HG03558 (cell line): ENCODE data around the gene CAPN13.
"Not testable (repeated sequence)": the region's sequence is repeated elsewhere in the genome, so short reads cannot be mapped to it uniquely, and the experiment has no call there.

ENCODE experiments used
- ATAC-seq: cut with Tn5 transposase; IDR thresholded peaks from one replicate; pipeline ENCODE4 v1.9.1; 2021; ENCODE audit warnings: moderate number of reproducible peaks; ENCODE audit not compliant: unreplicated experiment; ENCODE audit errors: extremely low read depth

The CAPN13 gene

GRCh38 chr2:30707304-30707903, 99.8 kb downstream of the CAPN13 start:
- ATAC-seq: no peak

GRCh38 chr2:30706534-30707303, 100.5 kb downstream of the CAPN13 start:
- ATAC-seq: no peak

- no peak for ATAC-seq
Observed at GRCh38 chr2:30705711-30706533, 101.3 kb downstream of the CAPN13 start.

- no peak for ATAC-seq
Observed at GRCh38 chr2:30705056-30705455, 102.2 kb downstream of the CAPN13 start.

GRCh38 chr2:30704309-30705020, 102.8 kb downstream of the CAPN13 start:
- no peak for ATAC-seq

GRCh38 chr2:30702694-30703093, 104.6 kb downstream of the CAPN13 start:
- no peak for ATAC-seq

GRCh38 chr2:30701782-30702181, 105.5 kb downstream of the CAPN13 start:
- ATAC-seq: no peak

GRCh38 chr2:30697242-30698103, 109.8 kb downstream of the CAPN13 start:
- not testable (repeated sequence) for ATAC-seq

GRCh38 chr2:30695749-30696148, 111.5 kb downstream of the CAPN13 start:
- ATAC-seq: no peak

GRCh38 chr2:30694286-30695055, 112.8 kb downstream of the CAPN13 start:
- no peak for ATAC-seq

GRCh38 chr2:30693821-30694281, 113.4 kb downstream of the CAPN13 start:
- no peak for ATAC-seq

- ATAC-seq: no peak
Observed at GRCh38 chr2:30692829-30693275, 114.4 kb downstream of the CAPN13 start.

GRCh38 chr2:30691948-30692828, 115.1 kb downstream of the CAPN13 start:
- no peak for ATAC-seq

- no peak for ATAC-seq
Observed at GRCh38 chr2:30691091-30691947, 115.9 kb downstream of the CAPN13 start.

- ATAC-seq: no peak
Observed at GRCh38 chr2:30690126-30690561, 117.1 kb downstream of the CAPN13 start.

GRCh38 chr2:30689496-30690125, 117.6 kb downstream of the CAPN13 start:
- ATAC-seq: no peak
